ENCODE measurements around the gene LGR6.

DNA sequence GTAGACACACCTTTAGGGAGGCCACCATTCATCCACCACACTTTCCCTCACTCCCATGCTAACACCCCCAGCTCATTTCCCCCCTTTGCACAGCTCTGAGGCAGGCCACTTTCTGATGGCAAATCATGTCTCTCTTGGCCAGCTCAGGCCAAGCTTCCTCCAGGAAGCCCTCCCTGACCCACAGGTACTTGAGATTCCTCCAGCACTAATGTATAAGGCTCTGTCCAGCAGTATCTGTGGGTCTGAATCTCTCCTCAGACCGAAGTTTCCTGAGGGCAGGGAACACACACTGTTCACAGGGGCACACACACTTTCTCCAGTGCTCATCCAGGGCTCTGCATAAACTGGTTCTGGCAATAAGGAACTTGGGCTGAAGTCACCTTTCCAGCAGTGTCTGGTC is 19.2 kb downstream of the LGR6 start:
- no peak for TF ChIP-seq CTCF (IDR thresholded peaks at IDR 0.05; ENCODE audit: low read length)
- TF ChIP-seq EZH2 (IDR thresholded peaks at IDR 0.05; ENCODE audit: borderline replicate concordance, low read length): no peak

Data from OCI-LY1 (cell line).